SK-N-SH (cell line): Measurements from ENCODE around the gene AQP3. TPM values are rescaled to one million over a fixed set of nuclear protein-coding genes. Genes with fewer than 3 reads are reported as not detected.

Experiments
- CTCF ChIA-PET: fragments of 300-600, 350-600 bp; formaldehyde crosslinking; extraction: SDS; loops from one replicate; lab custom pipeline; 2021; lab: Yijun Ruan, JAX
- POLR2A ChIA-PET: fragments of 350-600 bp; sonication (Branson Sonifier 250); formaldehyde crosslinking; extraction: SDS; loops from one replicate; lab custom pipeline; 2020; ENCODE audit warnings: antibody characterized with exemption, inconsistent platforms; lab: Yijun Ruan, JAX
- DNase-seq: peaks from one replicate; pipeline ENCODE4 v3.0.0; 2012
- H2AFZ ChIP-seq: fragments of 200-600 bp; sonication (generic); 2 replicates; pipeline ENCODE4 v1.8.1; 2016; ENCODE audit warnings: antibody characterized with exemption, mild to moderate bottlenecking, low read depth
- H3F3A ChIP-seq: fragments of 200-600 bp; sonication (generic); replicated peaks from 2 replicates; pipeline ENCODE3; 2016; ENCODE audit warnings: antibody characterized with exemption, mild to moderate bottlenecking; ENCODE audit not compliant: insufficient read depth
- H3K27ac ChIP-seq, 2 experiments: fragments of 200-500 bp in 1 of 2; fragments of 200-600 bp in 1 of 2; sonication (Bioruptor generic) in 1 of 2; sonication (generic), shearing (Covaris generic) in 1 of 2; 2 replicates each; pipeline versions ENCODE4 v1.5.1 to v1.6.1; 2014 to 2016; ENCODE audit warnings: low read depth in 2 of 2, inconsistent platforms in 1 of 2, low read length in 1 of 2, mild to moderate bottlenecking in 1 of 2, mixed read lengths in 1 of 2
- H3K27me3 ChIP-seq: fragments of 200-600 bp; sonication (generic), shearing (Covaris generic); 2 replicates; pipeline ENCODE4 v1.6.1; 2016; ENCODE audit warnings: mixed run types; ENCODE audit not compliant: insufficient read depth
- H3K36me3 ChIP-seq, 2 experiments: fragments of 200-500 bp in 1 of 2; fragments of 200-600 bp in 1 of 2; sonication (Bioruptor generic) in 1 of 2; sonication (generic) in 1 of 2; replicated peaks in 1 of 2; 2 replicates each; pipeline versions ENCODE3 to v1.5.1; 2014 to 2016; ENCODE audit warnings: low read length in 1 of 2, mild to moderate bottlenecking in 1 of 2; ENCODE audit not compliant: insufficient read depth in 2 of 2, control insufficient read depth in 1 of 2
- H3K4me1 ChIP-seq, 2 experiments: fragments of 200-500 bp in 1 of 2; fragments of 200-600 bp in 1 of 2; sonication (Bioruptor generic) in 1 of 2; sonication (generic), shearing (Covaris generic) in 1 of 2; 2 replicates each; pipeline versions ENCODE4 v1.5.1 to v1.6.1; 2014 to 2016; ENCODE audit warnings: low read depth in 1 of 2, low read length in 1 of 2, mixed run types in 1 of 2; ENCODE audit not compliant: insufficient read depth in 2 of 2, control insufficient read depth in 1 of 2
- H3K4me2 ChIP-seq: fragments of 200-600 bp; sonication (generic), shearing (Covaris generic); 2 replicates; pipeline ENCODE4 v1.6.1; 2017; ENCODE audit warnings: mixed run types
- H3K4me3 ChIP-seq, 2 experiments: fragments of 200-500 bp in 1 of 2; fragments of 200-600 bp in 1 of 2; sonication (Bioruptor generic) in 1 of 2; sonication (generic), shearing (Covaris generic) in 1 of 2; 2 replicates each; pipeline versions ENCODE4 v1.5.1 to v1.8.1; 2014 to 2016; ENCODE audit warnings: low read depth in 2 of 2, inconsistent platforms in 1 of 2, low read length in 1 of 2, mild to moderate bottlenecking in 1 of 2, mixed read lengths in 1 of 2, moderate library complexity in 1 of 2
- H3K79me2 ChIP-seq: fragments of 200-600 bp; sonication (generic); 2 replicates; pipeline ENCODE4 v1.8.1; 2017; ENCODE audit warnings: mild to moderate bottlenecking; ENCODE audit not compliant: insufficient read depth
- H3K9ac ChIP-seq: fragments of 200-600 bp; sonication (generic); 2 replicates; pipeline ENCODE4 v1.6.1; 2017; ENCODE audit warnings: mixed run types
- H3K9me2 ChIP-seq: fragments of 200-600 bp; sonication (generic); 2 replicates; pipeline ENCODE4 v1.6.1; 2017; ENCODE audit warnings: mixed run types
- H3K9me3 ChIP-seq: fragments of 200-600 bp; sonication (generic); 2 replicates; pipeline ENCODE4 v1.6.1; 2017; ENCODE audit warnings: mixed run types, mild to moderate bottlenecking, moderate library complexity
- H4K20me1 ChIP-seq: fragments of 200-600 bp; sonication (generic); 2 replicates; pipeline ENCODE4 v1.6.1; 2017; ENCODE audit warnings: mild to moderate bottlenecking, mixed run types; ENCODE audit not compliant: insufficient read depth
- CTCF ChIP-seq: fragments of 200-600 bp; sonication (generic); IDR thresholded peaks from 2 replicates; pipeline ENCODE4 v1.6.1; 2017; ENCODE audit warnings: antibody characterized with exemption, mild to moderate bottlenecking, moderate library complexity
- ELF1 ChIP-seq: IDR thresholded peaks from 2 replicates; pipeline ENCODE4 v1.4.0; 2012
- NFIC ChIP-seq: IDR thresholded peaks from 2 replicates; pipeline ENCODE4 v1.4.0; 2012; ENCODE audit warnings: borderline replicate concordance
- POLR2AphosphoS5 ChIP-seq: IDR thresholded peaks from 2 replicates; pipeline ENCODE4 v1.6.1; 2012; ENCODE audit warnings: low read depth, low read length
- RAD21 ChIP-seq: IDR thresholded peaks from 2 replicates; pipeline ENCODE4 v1.6.1; 2012; ENCODE audit warnings: mild to moderate bottlenecking, low read length
- RCOR1 ChIP-seq: fragments of 150-350 bp; IDR thresholded peaks from 2 replicates; pipeline ENCODE4 v1.6.1; 2017; ENCODE audit warnings: antibody characterized with exemption, low read length
- SMC3 ChIP-seq: IDR thresholded peaks from 2 replicates; pipeline ENCODE4 v1.6.1; 2012; ENCODE audit warnings: low read depth, low read length, improper control_type of control experiment
- USF2 ChIP-seq: fragments of 150-350 bp; IDR thresholded peaks from 2 replicates; pipeline ENCODE4 v1.6.1; 2017; ENCODE audit warnings: antibody characterized with exemption, low read length, low read depth, borderline replicate concordance
- YY1 ChIP-seq: IDR thresholded peaks from 2 replicates; pipeline ENCODE4 v1.4.0; 2012; ENCODE audit warnings: low read depth, mild to moderate bottlenecking
- ZBTB33 ChIP-seq: IDR thresholded peaks from 2 replicates; pipeline ENCODE4 v1.4.0; 2012; ENCODE audit warnings: low read depth, borderline replicate concordance
- WGBS: methylation state at CpG from one replicate; pipeline ENCODE4 v1.1.6; 2017; ENCODE audit warnings: low lambda C conversion rate; 5-methylcytosine and 5-hydroxymethylcytosine counted together
- polyA plus RNA-seq, 3 experiments: library from polyadenylated mRNA; depleted of rRNA; stranded (reverse); fragments of >200 nt; gene quantifications; 2 replicates each; pipeline ENCODE4 v1.2.3, GENCODE V29; 2012

AQP3 gene
- polyA plus RNA-seq, 1 of the 3 experiments (the other 2 are of a cell fraction) = 0.64 TPM

- TF ChIP-seq CTCF (no peak), ELF1 (no peak), USF2 (no peak), RCOR1 (no peak), ZBTB33 (no peak), POLR2AphosphoS5 (no peak), NFIC (no peak)
Measured at GRCh38 chr9:33416996-33417395, 30.4 kb downstream of the AQP3 start (continued).

- peak; percentile 76 for DNase-seq
- TF ChIP-seq RAD21 (peak; percentile 54), CTCF (peak; percentile 71), YY1 (no peak), SMC3 (peak; percentile 49)
- CTCF ChIA-PET = interaction anchor here (0.6 to 7.7 kb wide), 18 partner anchors 11 to 132 kb away, joined by 3 to 52 read pairs (median 6); no protein-coding TSS in a partner anchor
Measured at GRCh38 chr9:33415501-33416038, 31.8 kb downstream of the AQP3 start.

More at GRCh38 chr9:33415501-33416038, 31.8 kb downstream of the AQP3 start:
- Histone ChIP-seq H3K4me1 (no peaks in the 10 kb centered on the region), H3K36me3 (no peaks in the 10 kb centered on the region), H3K4me2 (no peak overlapping the region), H3K79me2 (no peaks in the 10 kb centered on the region), H3K9me3 (no peaks in the 10 kb centered on the region), H3F3A (no peaks in the 10 kb centered on the region), H3K9me2 (no peaks in the 10 kb centered on the region), H4K20me1 (no peaks in the 10 kb centered on the region), H3K27ac (no peak overlapping the region), H3K27me3 (no peaks in the 10 kb centered on the region), H3K9ac (no peak overlapping the region), H2AFZ (no peak overlapping the region), H3K4me3 (no peak overlapping the region)
- POLR2A ChIA-PET = no interaction called here
- WGBS = 42% methylated on average over 8 of the region's 9 CpGs
